ENCODE results near the gene CUL1. TPM values are rescaled to one million over a fixed set of nuclear protein-coding genes. Genes with fewer than 3 reads are reported as not detected.
A peak's percentile ranks its signal among the peaks of the same experiment; 100 is the strongest.

CUL1 gene
- total RNA-seq, 6 experiments from 2014 or later = 42.9 to 50.9 (median 49.2) TPM

GRCh38 chr7:148732862-148733261 lies 34.2 kb downstream of the CUL1 start:
- peaks cover 50% of the 10 kb centered on the region for H3K36me3 Mint-ChIP-seq (ENCODE audit: low read depth)

GRCh38 chr7:148733496-148733895 lies 34.8 kb downstream of the CUL1 start:
- TF ChIP-seq CTCF (IDR thresholded peaks at IDR 0.05) = no peak
- Mint-ChIP-seq H3K27me3 (ENCODE audit: insufficient read depth) (no peaks in the 10 kb centered on the region), H3K36me3 (ENCODE audit: low read depth) (peaks cover 50% of the 10 kb centered on the region), H3K4me1 (ENCODE audit: low read depth) (peaks cover 46% of the 10 kb centered on the region), H3K4me3 (no peak overlapping the region), H3K27ac (no peak overlapping the region; the same call in 1 of the 2 replicates), H3K9me3 (no peaks in the 10 kb centered on the region)
- no peak for DNase-seq

More at GRCh38 chr7:148732862-148733261, 34.2 kb downstream of the CUL1 start:
- H3K4me1 Mint-ChIP-seq (ENCODE audit: low read depth) = peaks cover 47% of the 10 kb centered on the region
- TF ChIP-seq CTCF (IDR thresholded peaks at IDR 0.05) = no peak
- H3K9me3 Mint-ChIP-seq = no peaks in the 10 kb centered on the region
- no peak overlapping the region for H3K27ac Mint-ChIP-seq
- DNase-seq = no peak
- no peak overlapping the region for H3K4me3 Mint-ChIP-seq
- no peaks in the 10 kb centered on the region for H3K27me3 Mint-ChIP-seq (ENCODE audit: insufficient read depth)

GRCh38 chr7:148735141-148735540 lies 36.4 kb downstream of the CUL1 start:
- H3K4me3 Mint-ChIP-seq = no peak overlapping the region

DNA sequence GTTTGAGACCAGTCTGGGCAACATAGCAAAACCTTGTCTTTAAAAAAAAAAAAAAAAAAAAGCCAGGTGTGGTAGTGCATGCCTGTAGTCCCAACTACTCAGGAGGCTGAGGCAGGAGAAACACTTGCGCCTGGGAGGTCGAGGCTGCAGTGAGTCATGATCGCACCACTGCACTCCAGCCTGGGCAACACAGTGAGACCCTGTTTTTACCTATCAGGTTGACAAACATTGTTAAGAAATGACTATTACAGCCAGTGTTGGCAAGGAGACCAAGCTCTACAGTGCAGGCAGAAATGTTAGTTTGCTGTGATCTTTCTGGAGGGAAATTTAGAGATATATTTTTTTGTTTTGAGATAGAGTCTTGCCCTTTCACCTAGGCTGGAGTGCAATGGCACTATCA lies 37.3 kb downstream of the CUL1 start:
- no peak for TF ChIP-seq CTCF (IDR thresholded peaks at IDR 0.05)
- H3K36me3 Mint-ChIP-seq (ENCODE audit: low read depth) = peaks cover 52% of the 10 kb centered on the region
- H3K27ac Mint-ChIP-seq = no peak overlapping the region
- no peaks in the 10 kb centered on the region for H3K9me3 Mint-ChIP-seq
- no peak for DNase-seq
- no peaks in the 10 kb centered on the region for H3K27me3 Mint-ChIP-seq (ENCODE audit: insufficient read depth)
- no peak overlapping the region for H3K4me3 Mint-ChIP-seq
- H3K4me1 Mint-ChIP-seq (ENCODE audit: low read depth) = peaks cover 38% of the 10 kb centered on the region

More at GRCh38 chr7:148735141-148735540, 36.4 kb downstream of the CUL1 start:
- no peak for DNase-seq
- Mint-ChIP-seq H3K4me1 (ENCODE audit: low read depth) (peaks cover 46% of the 10 kb centered on the region), H3K36me3 (ENCODE audit: low read depth) (peaks cover 50% of the 10 kb centered on the region), H3K9me3 (no peaks in the 10 kb centered on the region), H3K27ac (no peak overlapping the region), H3K27me3 (ENCODE audit: insufficient read depth) (no peaks in the 10 kb centered on the region)
- TF ChIP-seq CTCF (IDR thresholded peaks at IDR 0.05) = no peak

GRCh38 chr7:148738737-148739535 lies 40.2 kb downstream of the CUL1 start:
- peaks cover 2% of the 10 kb centered on the region; the same call in 1 of the 2 replicates for H3K27me3 Mint-ChIP-seq (ENCODE audit: insufficient read depth)
- peaks cover 52% of the 10 kb centered on the region for H3K36me3 Mint-ChIP-seq (ENCODE audit: low read depth)
- peaks cover 17% of the 10 kb centered on the region for H3K4me1 Mint-ChIP-seq (ENCODE audit: low read depth)
- no peak overlapping the region; the same call in 1 of the 2 replicates for H3K4me3 Mint-ChIP-seq
- no peak for TF ChIP-seq CTCF (IDR thresholded peaks at IDR 0.05)
- peak; percentile 42 for DNase-seq
- H3K27ac Mint-ChIP-seq = peak overlapping the region; percentile 68
- H3K9me3 Mint-ChIP-seq = no peaks in the 10 kb centered on the region; the same call in 1 of the 2 replicates
